Parathyroid adenoma (tissue), 2 donors: ENCODE results near the gene RNF32.
A peak's percentile ranks its signal among the peaks of the same experiment; 100 is the strongest.

ENCODE experiments used
- H2AFZ ChIP-seq: fragments of 300-600 bp; sonication (generic); one replicate; pipeline ENCODE4 v1.7.0; 2017; ENCODE audit warnings: antibody characterized with exemption, mild to moderate bottlenecking
- H3K27ac ChIP-seq: fragments of 300-600 bp; sonication (generic); one replicate; pipeline ENCODE4 v1.7.0; 2017
- H3K27me3 ChIP-seq: fragments of 300-600 bp; sonication (generic); one replicate; pipeline ENCODE4 v1.7.0; 2017; ENCODE audit warnings: low read length; ENCODE audit not compliant: control insufficient read depth, insufficient read depth
- H3K36me3 ChIP-seq: fragments of 300-600 bp; sonication (generic); one replicate; pipeline ENCODE4 v1.7.0; 2017; ENCODE audit warnings: low read length; ENCODE audit not compliant: control insufficient read depth, insufficient read depth
- H3K4me1 ChIP-seq: fragments of 300-600 bp; sonication (generic); one replicate; pipeline ENCODE4 v1.7.0; 2017; ENCODE audit warnings: control low read depth
- H3K4me2 ChIP-seq: fragments of 300-600 bp; sonication (generic); one replicate; pipeline ENCODE4 v1.7.0; 2017; ENCODE audit warnings: low read length
- H3K4me3 ChIP-seq: fragments of 300-600 bp; sonication (generic); one replicate; pipeline ENCODE4 v1.7.0; 2017; ENCODE audit warnings: low read depth, low read length
- H3K79me2 ChIP-seq: fragments of 300-600 bp; sonication (generic); one replicate; pipeline ENCODE4 v1.7.0; 2017; ENCODE audit warnings: control low read depth
- H3K9ac ChIP-seq: fragments of 300-600 bp; sonication (generic); one replicate; pipeline ENCODE4 v1.7.0; 2017; ENCODE audit warnings: mild to moderate bottlenecking
- H3K9me3 ChIP-seq: fragments of 300-600 bp; sonication (generic); one replicate; pipeline ENCODE4 v1.7.0; 2017; ENCODE audit warnings: low read length; ENCODE audit not compliant: control insufficient read depth
- CTCF ChIP-seq: fragments of 300-600 bp; sonication (generic); IDR thresholded peaks from one replicate; pipeline ENCODE4 v1.7.0; 2017; ENCODE audit warnings: antibody characterized with exemption, mild to moderate bottlenecking
- donor health status: primary hyperparathyroidism.

RNF32 gene

DNA sequence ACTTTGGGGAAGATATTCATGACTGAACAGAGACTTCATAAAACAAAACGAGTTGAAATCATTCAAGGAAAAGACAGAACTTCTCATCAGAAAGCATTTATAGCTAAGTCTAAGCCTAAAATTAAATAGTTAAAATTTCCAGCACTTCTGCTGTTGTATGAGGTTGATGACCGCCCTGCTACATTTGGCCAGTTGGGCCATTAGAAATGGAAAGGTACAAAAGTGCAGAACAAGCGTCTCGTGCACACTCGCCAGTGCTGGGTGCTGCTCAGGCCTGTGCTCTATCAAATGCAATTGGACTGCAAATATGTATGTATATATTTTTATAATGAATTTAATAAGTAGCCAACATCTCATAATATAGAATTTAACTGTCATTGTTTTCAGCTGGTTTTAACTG, 34.4 kb upstream of the RNF32 start:
- H3K27me3 ChIP-seq, result no peaks in the 10 kb centered on the region
- H3K9ac ChIP-seq, result no peak overlapping the region
- no peak overlapping the region for H3K4me3 ChIP-seq
- TF ChIP-seq CTCF, result no peak
- H3K4me2 ChIP-seq, result no peak overlapping the region
- no peaks in the 10 kb centered on the region for H3K79me2 ChIP-seq
- H3K27ac ChIP-seq, result no peak overlapping the region
- no peaks in the 10 kb centered on the region for H3K9me3 ChIP-seq
- no peaks in the 10 kb centered on the region for H3K4me1 ChIP-seq
- H2AFZ ChIP-seq, result no peak overlapping the region
- no peaks in the 10 kb centered on the region for H3K36me3 ChIP-seq

DNA sequence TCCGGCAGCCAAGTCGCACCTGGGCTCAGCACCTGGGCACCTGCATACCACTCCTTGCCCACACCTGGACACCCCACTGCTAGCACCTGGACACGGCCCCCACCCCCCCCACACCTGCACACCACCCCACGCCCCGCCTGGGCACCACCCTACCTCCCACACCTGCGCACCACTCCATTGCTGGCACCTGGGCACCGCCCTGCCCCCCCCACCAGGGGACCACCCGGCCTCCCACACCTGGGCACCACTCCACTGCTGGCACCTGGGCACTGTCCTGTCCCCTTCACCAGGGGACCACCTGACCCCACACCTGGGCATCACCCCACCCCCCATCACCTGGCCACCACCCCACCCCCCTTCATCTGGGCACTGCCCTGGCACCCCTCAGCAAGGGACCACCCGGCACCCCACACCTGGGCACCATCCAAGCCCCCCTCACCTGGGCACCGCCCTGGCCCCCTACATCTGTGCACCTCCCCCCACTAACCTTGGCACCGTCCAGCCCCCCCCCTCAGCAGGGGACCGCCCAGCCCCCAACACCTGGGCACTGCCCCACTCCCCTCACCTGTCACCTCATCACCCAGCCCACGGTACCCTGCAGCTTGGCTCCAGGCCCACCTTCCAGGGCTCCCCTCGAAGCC, 33.8 kb upstream of the RNF32 start:
- H3K79me2 ChIP-seq, result no peaks in the 10 kb centered on the region
- H3K27ac ChIP-seq, result no peak overlapping the region
- no peaks in the 10 kb centered on the region for H3K4me1 ChIP-seq
- no peak overlapping the region for H3K4me3 ChIP-seq
- H3K36me3 ChIP-seq, result no peaks in the 10 kb centered on the region
- no peak overlapping the region for H2AFZ ChIP-seq
- no peak for TF ChIP-seq CTCF
- no peaks in the 10 kb centered on the region for H3K9me3 ChIP-seq
- no peak overlapping the region for H3K9ac ChIP-seq
- no peak overlapping the region for H3K4me2 ChIP-seq
- H3K27me3 ChIP-seq, result no peaks in the 10 kb centered on the region

DNA sequence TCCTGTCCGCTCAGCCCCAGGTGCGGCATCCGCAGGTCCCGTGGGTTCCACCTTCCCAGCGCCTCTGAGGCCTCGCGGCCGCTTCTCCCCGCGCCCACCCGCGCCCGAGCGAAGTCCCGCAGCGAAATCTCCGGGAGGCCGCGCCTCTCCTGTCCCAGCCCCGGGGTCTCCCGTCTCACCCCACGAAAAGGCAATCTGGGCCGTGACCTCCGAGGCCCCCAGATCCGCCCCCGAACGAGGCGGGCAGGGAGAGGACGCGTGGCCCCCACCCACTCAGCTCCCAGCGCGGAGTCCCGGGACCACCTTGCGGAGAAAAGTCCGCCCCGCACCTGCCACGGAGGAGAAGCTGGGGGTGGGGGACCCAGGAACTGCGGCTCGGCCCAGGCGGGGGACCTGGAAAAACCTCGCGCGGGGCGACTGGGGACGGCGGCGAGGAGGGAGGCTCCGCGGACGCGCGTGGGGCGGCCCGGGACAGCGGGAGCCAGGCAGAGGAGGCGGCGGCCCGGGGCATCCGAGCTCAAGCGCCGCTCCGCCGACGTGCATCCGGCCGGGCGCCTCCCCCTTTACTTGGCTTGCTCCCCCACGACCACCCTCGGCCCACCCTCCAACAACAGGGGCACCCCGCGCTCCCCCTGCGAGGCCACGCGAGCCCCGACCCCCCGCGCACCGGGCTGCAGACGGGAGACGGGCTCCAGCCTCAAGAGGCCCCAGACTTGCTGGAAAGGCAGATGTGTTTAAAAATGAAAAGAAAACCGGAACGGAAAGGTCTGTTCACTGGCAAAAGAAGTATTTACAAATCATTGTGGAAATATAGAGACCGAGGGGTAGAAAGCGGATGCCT, 33.0 kb upstream of the RNF32 start:
- Histone ChIP-seq H3K27me3 (no peaks in the 10 kb centered on the region), H3K27ac (no peak overlapping the region), H3K4me2 (peak overlapping the region; percentile 23), H3K4me1 (no peaks in the 10 kb centered on the region), H3K9ac (no peak overlapping the region), H3K36me3 (no peaks in the 10 kb centered on the region), H2AFZ (peak overlapping the region; percentile 34), H3K79me2 (no peaks in the 10 kb centered on the region), H3K4me3 (peak overlapping the region; percentile 24), H3K9me3 (no peaks in the 10 kb centered on the region)
- TF ChIP-seq CTCF, result no peak

GRCh38 chr7:156608173-156608478, 32.4 kb upstream of the RNF32 start:
- peak overlapping the region; percentile 34 for H2AFZ ChIP-seq
- no peak overlapping the region for H3K9ac ChIP-seq
- H3K79me2 ChIP-seq, result no peaks in the 10 kb centered on the region
- no peak overlapping the region for H3K27ac ChIP-seq
- H3K4me3 ChIP-seq, result no peak overlapping the region
- no peaks in the 10 kb centered on the region for H3K9me3 ChIP-seq
- no peaks in the 10 kb centered on the region for H3K36me3 ChIP-seq
- H3K4me2 ChIP-seq, result no peak overlapping the region
- no peaks in the 10 kb centered on the region for H3K27me3 ChIP-seq
- TF ChIP-seq CTCF, result no peak
- no peaks in the 10 kb centered on the region for H3K4me1 ChIP-seq
